ENCODE results near the gene PDE6B. TPM values are rescaled to one million over a fixed set of nuclear protein-coding genes. Genes with fewer than 3 reads are reported as not detected.

The PDE6B gene
- total and polyA plus RNA-seq, 5 donors, result 3.6 to 7.5 (median 7.0) TPM

Other genes starting within 250 kb of the PDE6B start
- gene ZNF721, start 126.4 kb upstream of the PDE6B start, total RNA-seq, result 10 to 100 TPM; 14.4 to 18.9 (median 15.9) TPM
- gene ZNF721, start 126.4 kb upstream of the PDE6B start, polyA plus RNA-seq, result 7.9 TPM
- 10 to 100 TPM; 20.8 to 25.9 (median 23.9) TPM for gene PIGG, start 126.4 kb upstream of the PDE6B start, total RNA-seq
- 18.3 TPM for gene PIGG, start 126.4 kb upstream of the PDE6B start, polyA plus RNA-seq
- gene TMEM271, start 49.3 kb upstream of the PDE6B start, total RNA-seq, result not detected
- gene TMEM271, start 49.3 kb upstream of the PDE6B start, polyA plus RNA-seq, result not detected
- gene ATP5ME, start 48.7 kb downstream of the PDE6B start, total RNA-seq, result 100 to 1,000 TPM; 689 to 911 (median 734) TPM
- gene ATP5ME, start 48.7 kb downstream of the PDE6B start, polyA plus RNA-seq, result 1,352 TPM
- gene MYL5, start 49.0 kb downstream of the PDE6B start, total RNA-seq, result 1 to 10 TPM; 4.0 to 6.0 (median 4.7) TPM
- gene MYL5, start 49.0 kb downstream of the PDE6B start, polyA plus RNA-seq, result 3.8 TPM
- 10 to 100 TPM; 13.7 to 19.5 (median 16.9) TPM for gene SLC49A3, start 63.6 kb downstream of the PDE6B start, total RNA-seq
- 10.6 TPM for gene SLC49A3, start 63.6 kb downstream of the PDE6B start, polyA plus RNA-seq
- gene PCGF3, start 80.3 kb downstream of the PDE6B start, total RNA-seq, result 10 to 100 TPM; 25.0 to 28.6 (median 26.4) TPM
- gene PCGF3, start 80.3 kb downstream of the PDE6B start, polyA plus RNA-seq, result 30.1 TPM
- 1 to 10 TPM; 2.1 to 9.3 (median 4.5) TPM for gene CPLX1, start 200.6 kb downstream of the PDE6B start, total RNA-seq
- 7.2 TPM for gene CPLX1, start 200.6 kb downstream of the PDE6B start, polyA plus RNA-seq

Data from right cardiac atrium (tissue), 5 donors.